ENCODE measurements around the gene SMKR1. TPM values are rescaled to one million over a fixed set of nuclear protein-coding genes. Genes with fewer than 3 reads are reported as not detected.
A peak's percentile ranks its signal among the peaks of the same experiment; 100 is the strongest.

SMKR1 gene
- total RNA-seq = 1 to 10 TPM; 2.6 to 3.6 TPM

DNA sequence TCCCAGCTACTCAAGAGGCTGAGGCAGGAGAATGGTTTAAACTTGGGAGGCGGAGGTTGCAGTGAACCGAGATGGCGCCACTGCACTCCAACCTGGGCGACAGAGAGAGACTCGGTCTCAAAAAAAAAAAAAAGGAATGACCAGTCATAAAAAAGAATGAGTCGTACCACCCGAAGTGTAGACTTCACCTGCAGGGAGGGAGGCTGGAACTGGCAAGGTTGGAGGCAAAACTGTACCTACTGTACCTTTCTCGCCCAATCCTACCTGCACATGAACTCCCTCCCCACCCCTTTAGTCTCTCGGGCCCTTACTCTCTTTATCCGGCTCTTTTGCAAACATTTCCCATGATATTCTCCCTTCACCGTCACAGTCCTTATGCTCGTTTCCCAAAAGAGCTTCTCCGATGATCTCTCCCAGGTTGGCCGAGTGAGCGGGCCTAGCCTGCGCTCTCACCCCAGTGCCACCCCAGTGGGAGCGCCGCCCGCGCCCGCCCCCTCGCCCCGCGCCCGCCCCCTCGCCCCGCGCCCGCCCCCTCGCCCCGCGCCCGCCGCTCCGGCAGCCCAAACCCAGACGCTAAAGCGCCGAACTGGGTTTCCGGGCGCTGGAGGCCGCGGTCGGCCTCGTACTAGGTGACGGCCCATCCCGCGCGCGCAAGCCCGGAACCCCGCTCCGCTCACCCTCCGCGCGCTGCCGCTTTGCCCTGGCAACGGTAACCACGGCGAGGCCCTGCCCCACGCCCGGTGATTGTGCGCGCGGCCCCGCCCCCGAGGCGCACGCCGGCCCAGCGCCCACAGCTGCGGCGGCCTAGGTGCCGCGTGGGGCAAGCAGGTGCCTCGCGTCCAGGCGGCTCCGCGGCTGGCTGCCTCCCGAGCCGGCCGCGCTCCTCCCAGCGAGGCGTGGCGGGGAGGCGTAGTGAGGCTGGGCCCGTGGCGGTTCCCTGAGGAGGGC is at the start of gene SMKR1:
TSS of gene SMKR1 (plus strand) at position 772 of the 948 bp plus-strand sequence. CDS start 294 bp downstream, outside the sequence.
- Mint-ChIP-seq H3K4me1 (ENCODE audit: low read depth) (peaks cover 13% of the 10 kb centered on the region), H3K27ac (peak within 1 kb of the TSS; percentile 48), H3K4me3 (peak within 1 kb of the TSS; percentile 74), H3K9me3 (no peaks in the 10 kb centered on the region), H3K27me3 (no peaks in the 10 kb centered on the region), H3K36me3 (ENCODE audit: low read depth) (no peaks in the 10 kb centered on the region)
- peak; percentile 86 for DNase-seq
- TF ChIP-seq, protein P1, sequence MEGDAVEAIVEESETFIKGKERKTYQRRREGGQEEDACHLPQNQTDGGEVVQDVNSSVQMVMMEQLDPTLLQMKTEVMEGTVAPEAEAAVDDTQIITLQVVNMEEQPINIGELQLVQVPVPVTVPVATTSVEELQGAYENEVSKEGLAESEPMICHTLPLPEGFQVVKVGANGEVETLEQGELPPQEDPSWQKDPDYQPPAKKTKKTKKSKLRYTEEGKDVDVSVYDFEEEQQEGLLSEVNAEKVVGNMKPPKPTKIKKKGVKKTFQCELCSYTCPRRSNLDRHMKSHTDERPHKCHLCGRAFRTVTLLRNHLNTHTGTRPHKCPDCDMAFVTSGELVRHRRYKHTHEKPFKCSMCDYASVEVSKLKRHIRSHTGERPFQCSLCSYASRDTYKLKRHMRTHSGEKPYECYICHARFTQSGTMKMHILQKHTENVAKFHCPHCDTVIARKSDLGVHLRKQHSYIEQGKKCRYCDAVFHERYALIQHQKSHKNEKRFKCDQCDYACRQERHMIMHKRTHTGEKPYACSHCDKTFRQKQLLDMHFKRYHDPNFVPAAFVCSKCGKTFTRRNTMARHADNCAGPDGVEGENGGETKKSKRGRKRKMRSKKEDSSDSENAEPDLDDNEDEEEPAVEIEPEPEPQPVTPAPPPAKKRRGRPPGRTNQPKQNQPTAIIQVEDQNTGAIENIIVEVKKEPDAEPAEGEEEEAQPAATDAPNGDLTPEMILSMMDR (IDR thresholded peaks at IDR 0.05) = no peak
- intact Hi-C loops (cut with micrococcal nuclease) = no loop called here
- ChIA-PET CTCF (interaction anchor here (1.0 kb wide), 1 partner anchor 105 kb away, joined by 3 read pairs; no protein-coding TSS in a partner anchor), POLR2A (interaction anchor here (0.6 to 1.0 kb wide), 4 partner anchors 15 to 240 kb away, joined by 3 to 4 read pairs (median 3); no protein-coding TSS in a partner anchor)
- ATAC-seq = peak; percentile 96

DNA sequence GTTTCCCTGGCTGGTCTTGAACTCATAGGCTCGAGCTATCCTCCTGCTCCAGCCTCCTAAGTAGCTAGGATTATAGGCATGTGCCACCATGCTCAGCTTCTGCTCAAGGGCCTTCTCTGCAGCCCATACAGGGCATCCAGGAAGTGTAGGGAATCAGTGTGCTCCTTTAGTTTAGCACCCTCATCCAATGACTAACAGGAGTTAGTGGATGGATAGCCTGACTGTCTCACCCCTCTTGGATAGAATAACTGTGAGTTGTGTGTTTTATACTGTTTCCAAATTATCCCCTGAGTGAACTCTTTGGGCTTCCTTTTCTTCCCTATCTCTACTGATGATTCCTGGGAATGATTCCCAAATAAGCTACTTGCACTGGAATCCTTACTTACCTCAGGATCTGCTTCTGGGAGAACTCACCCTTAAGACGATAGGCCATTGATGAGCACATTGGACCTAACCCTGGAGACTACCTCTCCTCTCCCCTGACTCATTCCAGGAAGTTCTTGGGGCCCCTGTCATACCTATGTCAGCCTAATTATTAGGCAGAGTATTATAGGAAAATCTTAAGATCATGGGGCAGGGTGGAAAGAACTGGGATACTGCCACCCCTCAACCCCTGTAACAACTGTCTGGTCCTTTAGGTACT is 49.6 kb upstream of the SMKR1 start:
- TF ChIP-seq, protein P1 (IDR thresholded peaks at IDR 0.05) = no peak
- no peak overlapping the region for H3K27ac Mint-ChIP-seq
- no peak for DNase-seq
- peaks cover 10% of the 10 kb centered on the region for H3K9me3 Mint-ChIP-seq
- no peak for ATAC-seq
- POLR2A ChIA-PET = interaction anchor here (1.0 kb wide), 1 partner anchor 8 kb away, joined by 3 read pairs; no protein-coding TSS in a partner anchor
- no peak overlapping the region for H3K4me3 Mint-ChIP-seq
- no peaks in the 10 kb centered on the region for H3K27me3 Mint-ChIP-seq
- CTCF ChIA-PET = interaction anchor here (0.7 to 2.0 kb wide), 5 partner anchors 10 to 85 kb away, joined by 3 to 6 read pairs (median 3); partner anchors contain the start of gene STRIP2
- H3K36me3 Mint-ChIP-seq (ENCODE audit: low read depth) = peaks cover 41% of the 10 kb centered on the region
- H3K4me1 Mint-ChIP-seq (ENCODE audit: low read depth) = no peaks in the 10 kb centered on the region
- intact Hi-C loops (cut with micrococcal nuclease) = no loop called here

DNA sequence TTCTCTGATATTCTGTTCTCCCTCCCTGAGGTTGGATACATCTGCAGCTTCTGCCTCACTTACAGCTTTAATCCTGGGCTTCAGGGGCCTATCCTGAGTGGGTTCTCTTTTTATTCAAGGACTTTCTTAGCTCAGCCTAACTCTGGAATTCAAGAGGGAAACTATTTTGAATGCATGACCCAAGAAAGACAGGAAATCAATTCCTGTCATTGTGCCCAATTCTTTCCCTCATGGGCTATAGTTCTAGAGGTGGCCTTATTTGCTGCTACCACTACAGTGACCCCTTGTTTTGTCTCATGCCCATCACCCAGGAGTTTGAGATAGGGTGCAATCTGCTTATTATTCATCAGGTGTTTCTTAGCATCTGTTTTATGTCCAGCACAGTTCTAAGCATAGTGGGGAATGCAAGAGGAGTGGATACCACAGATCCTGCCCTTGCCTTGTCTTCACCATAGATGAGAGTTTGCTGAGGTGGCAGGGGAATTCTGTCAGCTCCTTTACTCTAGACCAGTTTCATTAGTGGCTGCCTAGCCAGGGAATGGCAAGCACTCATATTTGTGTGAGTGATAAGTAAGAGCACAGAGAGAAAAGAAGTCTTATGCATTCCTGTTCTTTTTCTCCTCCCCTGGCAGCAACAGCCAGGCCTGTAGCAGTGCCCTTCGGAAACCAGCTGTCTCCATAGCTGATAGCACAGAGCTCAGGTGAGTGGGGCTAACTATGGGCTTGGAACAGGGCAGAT is 48.7 kb upstream of the SMKR1 start:
- H3K36me3 Mint-ChIP-seq (ENCODE audit: low read depth) = peaks cover 35% of the 10 kb centered on the region

DNA sequence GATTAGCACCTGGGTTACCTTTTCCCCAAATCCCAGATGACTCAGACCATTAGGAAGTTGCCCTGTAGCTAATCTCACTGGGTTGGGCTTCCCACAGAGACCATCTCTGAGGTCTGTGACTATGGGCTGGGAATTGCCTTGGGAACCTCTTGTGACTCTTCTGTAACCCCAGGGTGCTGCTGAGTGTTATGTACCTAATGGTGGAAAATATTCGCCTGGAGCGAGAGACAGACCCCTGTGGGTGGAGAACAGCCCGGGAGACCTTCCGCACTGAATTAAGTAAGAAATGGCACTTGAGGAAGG is 48.1 kb upstream of the SMKR1 start:
- ATAC-seq (no peak), DNase-seq (no peak)
- POLR2A ChIA-PET = no interaction called here
- TF ChIP-seq, protein P1 (IDR thresholded peaks at IDR 0.05) = no peak
- no peak overlapping the region for H3K27ac Mint-ChIP-seq
- H3K27me3 Mint-ChIP-seq = no peaks in the 10 kb centered on the region
- intact Hi-C loops (cut with micrococcal nuclease) = no loop called here
- peaks cover 29% of the 10 kb centered on the region for H3K36me3 Mint-ChIP-seq (ENCODE audit: low read depth)
- CTCF ChIA-PET = no interaction called here
- peaks cover under 1% of the 10 kb centered on the region for H3K9me3 Mint-ChIP-seq
- no peaks in the 10 kb centered on the region for H3K4me1 Mint-ChIP-seq (ENCODE audit: low read depth)
- H3K4me3 Mint-ChIP-seq = no peak overlapping the region

More for the DNA sequence above, 48.7 kb upstream of the SMKR1 start:
- no peak overlapping the region for H3K27ac Mint-ChIP-seq
- no peak for ATAC-seq
- H3K4me1 Mint-ChIP-seq (ENCODE audit: low read depth) = no peaks in the 10 kb centered on the region
- H3K4me3 Mint-ChIP-seq = no peak overlapping the region
- ChIA-PET CTCF (interaction anchor here (0.9 to 1.3 kb wide), 2 partner anchors 11 to 20 kb away, joined by 3 read pairs; partner anchors contain the start of gene STRIP2), POLR2A (no interaction called here)
- DNase-seq = no peak
- intact Hi-C loops (cut with micrococcal nuclease) = no loop called here
- H3K9me3 Mint-ChIP-seq = peaks cover 5% of the 10 kb centered on the region
- H3K27me3 Mint-ChIP-seq = no peaks in the 10 kb centered on the region
- TF ChIP-seq, protein P1 (IDR thresholded peaks at IDR 0.05) = no peak

Data from activated CD8-positive, alpha-beta T cell treated with anti-CD3 and anti-CD28 coated beads for 36 hours (primary cell).